ENCODE data around the gene FBXL17. TPM values are rescaled to one million over a fixed set of nuclear protein-coding genes. Genes with fewer than 3 reads are reported as not detected.

Gene FBXL17
- total RNA-seq, 1 donor from 2014 or later: 49.4 TPM

- Histone ChIP-seq H3K36me3 (no peaks in the 10 kb centered on the region), H3K4me3 (no peak overlapping the region), H3K9me3 (replicated peaks) (no peaks in the 10 kb centered on the region), H3K4me1 (peaks cover 16% of the 10 kb centered on the region), H3K27me3 (ENCODE audit: low read depth) (no peaks in the 10 kb centered on the region), H3K27ac (replicated peaks) (peak overlapping the region; percentile 42)
- intact Hi-C loops (cut with micrococcal nuclease): no loop called here
- no peak for TF ChIP-seq CTCF (IDR thresholded peaks at IDR 0.05; ENCODE audit: borderline replicate concordance)
- DNase-seq: no peak
These were observed 444.1 kb downstream of the FBXL17 start for GRCh38 chr5:107937651-107938355.

DNA sequence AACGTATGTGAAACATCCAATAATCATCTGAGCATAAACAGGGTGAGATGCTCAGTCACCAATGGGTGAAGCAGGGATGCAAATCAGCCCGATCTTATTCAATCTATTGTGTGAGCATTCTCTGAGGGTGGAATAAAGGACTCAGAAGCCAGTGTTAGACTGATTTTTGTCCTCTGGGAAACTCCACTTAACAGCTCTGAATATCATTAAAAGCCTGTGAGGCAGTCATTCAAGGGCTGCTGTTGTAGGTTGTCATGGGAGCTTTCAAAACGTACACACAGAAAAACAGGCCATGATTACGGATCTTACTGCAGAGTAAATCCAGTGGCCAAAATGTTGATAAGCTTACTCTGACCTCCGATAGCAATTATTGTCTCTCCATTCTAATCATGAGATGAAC is 444.7 kb downstream of the FBXL17 start:
- H3K4me1 ChIP-seq: peaks cover 16% of the 10 kb centered on the region
- no peak for TF ChIP-seq CTCF (IDR thresholded peaks at IDR 0.05; ENCODE audit: borderline replicate concordance)
- H3K36me3 ChIP-seq: no peaks in the 10 kb centered on the region
- H3K9me3 ChIP-seq (replicated peaks): no peaks in the 10 kb centered on the region
- intact Hi-C loops (cut with micrococcal nuclease): no loop called here
- no peaks in the 10 kb centered on the region for H3K27me3 ChIP-seq (ENCODE audit: low read depth)
- no peak for DNase-seq
- H3K27ac ChIP-seq (replicated peaks): peak overlapping the region; percentile 42
- H3K4me3 ChIP-seq: no peak overlapping the region

- no peak for DNase-seq
- no peaks in the 10 kb centered on the region for H3K27me3 ChIP-seq (ENCODE audit: low read depth)
- TF ChIP-seq CTCF (IDR thresholded peaks at IDR 0.05; ENCODE audit: borderline replicate concordance): no peak
- intact Hi-C loops (cut with micrococcal nuclease): no loop called here
- peaks cover 16% of the 10 kb centered on the region for H3K4me1 ChIP-seq
- H3K36me3 ChIP-seq: no peaks in the 10 kb centered on the region
- H3K27ac ChIP-seq (replicated peaks): no peak overlapping the region
- H3K4me3 ChIP-seq: no peak overlapping the region
- H3K9me3 ChIP-seq (replicated peaks): no peaks in the 10 kb centered on the region
These were observed 445.4 kb downstream of the FBXL17 start for GRCh38 chr5:107936515-107936914.

GRCh38 chr5:107935645-107936044 is 446.3 kb downstream of the FBXL17 start:
- Histone ChIP-seq H3K9me3 (replicated peaks) (no peaks in the 10 kb centered on the region), H3K27ac (replicated peaks) (no peak overlapping the region), H3K27me3 (ENCODE audit: low read depth) (no peaks in the 10 kb centered on the region), H3K36me3 (no peaks in the 10 kb centered on the region), H3K4me1 (peaks cover 16% of the 10 kb centered on the region), H3K4me3 (no peak overlapping the region)
- DNase-seq: no peak
- intact Hi-C loops (cut with micrococcal nuclease): no loop called here
- no peak for TF ChIP-seq CTCF (IDR thresholded peaks at IDR 0.05; ENCODE audit: borderline replicate concordance)

DNA sequence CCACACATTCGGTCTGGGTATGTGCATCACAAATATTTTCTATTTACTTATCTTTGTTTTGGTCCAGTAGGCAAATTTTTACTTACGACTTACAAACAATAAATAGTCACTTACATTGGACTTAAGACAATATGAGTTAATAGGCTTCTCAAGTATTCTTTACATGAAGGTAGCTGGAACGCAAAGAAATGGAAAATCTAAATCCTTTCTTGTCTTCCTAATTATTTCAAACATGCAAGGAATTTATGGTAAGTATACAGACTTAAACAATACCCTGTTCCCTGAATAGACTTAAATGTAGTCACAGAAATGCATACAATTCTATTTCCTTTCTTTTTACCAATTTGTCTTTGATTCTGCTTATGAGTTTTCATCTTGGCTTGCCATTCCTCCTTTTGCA is 448.6 kb downstream of the FBXL17 start:
- intact Hi-C loops (cut with micrococcal nuclease): no loop called here
- TF ChIP-seq CTCF (IDR thresholded peaks at IDR 0.05; ENCODE audit: borderline replicate concordance): no peak

More for the DNA sequence above, 448.6 kb downstream of the FBXL17 start:
- H3K4me3 ChIP-seq: no peak overlapping the region
- no peak overlapping the region for H3K27ac ChIP-seq (replicated peaks)
- peaks cover 16% of the 10 kb centered on the region for H3K4me1 ChIP-seq
- no peak for DNase-seq
- H3K9me3 ChIP-seq (replicated peaks): no peaks in the 10 kb centered on the region
- H3K36me3 ChIP-seq: no peaks in the 10 kb centered on the region
- H3K27me3 ChIP-seq (ENCODE audit: low read depth): no peaks in the 10 kb centered on the region

Data from left ventricle myocardium inferior (tissue), 1 donor.